ENCODE measurements around the gene GNGT2.
"Not testable (repeated sequence)": the region's sequence is repeated elsewhere in the genome, so short reads cannot be mapped to it uniquely, and the experiment has no call there.

GNGT2 gene

DNA sequence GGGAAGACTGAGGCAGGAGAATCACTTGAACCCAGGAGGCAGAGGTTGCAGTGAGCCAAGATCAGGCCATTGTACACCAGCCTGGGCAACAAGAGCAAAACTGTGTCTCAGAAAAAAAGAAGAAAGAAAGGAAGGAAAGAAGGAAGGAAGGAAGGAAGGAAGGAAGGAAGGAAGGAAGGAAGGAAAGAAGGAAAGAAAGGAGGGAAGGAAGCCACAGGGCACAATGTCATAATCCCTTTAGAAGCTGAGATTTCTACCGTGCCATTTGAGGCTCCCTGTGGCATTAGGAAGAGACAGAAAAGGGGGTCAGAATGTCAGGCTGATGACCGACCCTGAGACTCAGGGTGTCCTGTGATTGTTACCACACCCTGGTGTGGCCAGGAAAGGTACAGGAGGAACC, 6.6 kb downstream of the GNGT2 start:
- DNase-seq (ENCODE audit: low read depth, low spot score), result no peak

DNA sequence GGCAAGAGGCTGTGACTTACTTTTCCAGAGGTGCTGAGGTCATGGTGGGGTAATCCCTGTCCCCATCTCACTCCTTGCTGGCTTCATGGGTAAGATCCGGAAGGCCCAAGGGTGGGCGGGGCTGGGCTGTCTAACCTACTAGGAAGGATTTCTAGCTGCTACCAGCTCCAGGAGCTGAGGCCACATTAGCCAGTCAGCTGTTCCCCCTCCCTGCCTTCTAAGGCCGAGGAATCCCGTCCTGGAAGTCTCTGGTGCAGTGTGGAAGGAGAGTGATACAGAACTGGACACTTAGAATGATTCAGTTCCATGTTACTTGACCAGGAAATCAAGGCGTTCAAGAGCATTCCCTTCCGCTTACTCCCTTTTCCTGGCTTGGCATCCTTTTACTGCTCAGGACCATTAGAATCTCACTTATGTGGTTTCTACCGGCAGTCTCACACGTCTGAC, 8.9 kb downstream of the GNGT2 start:
- DNase-seq (ENCODE audit: low read depth, low spot score), result no peak

GRCh38 chr17:49200423-49201083, 9.8 kb downstream of the GNGT2 start:
- DNase-seq (ENCODE audit: low read depth, low spot score), result no peak

GRCh38 chr17:49198211-49198610, 12.2 kb downstream of the GNGT2 start:
- DNase-seq (ENCODE audit: low read depth, low spot score), result no peak

- DNase-seq (ENCODE audit: low read depth, low spot score), result no peak
Observed at GRCh38 chr17:49197346-49197998, 12.9 kb downstream of the GNGT2 start.

GRCh38 chr17:49196520-49196919, 13.9 kb downstream of the GNGT2 start:
- no peak for DNase-seq (ENCODE audit: low read depth, low spot score)

DNA sequence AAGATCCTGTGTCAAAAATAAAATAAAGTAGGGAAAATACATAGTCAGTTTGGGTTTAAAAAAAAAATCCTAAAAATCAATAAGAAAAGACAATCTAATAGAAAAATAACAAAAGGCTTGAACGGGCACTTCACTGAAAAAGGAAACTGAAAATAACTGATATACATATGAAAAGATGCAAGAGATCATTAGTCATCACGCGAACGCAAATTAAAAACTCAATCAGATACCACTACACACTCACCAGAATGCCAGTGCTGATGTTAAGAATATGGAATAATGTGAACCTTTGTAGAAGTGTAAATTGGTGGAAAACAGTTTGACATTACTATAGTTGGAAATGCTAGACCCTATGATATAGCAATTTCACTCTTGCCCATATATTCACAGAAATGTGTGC, 14.6 kb downstream of the GNGT2 start:
- DNase-seq (ENCODE audit: low read depth, low spot score), result no peak

DNA sequence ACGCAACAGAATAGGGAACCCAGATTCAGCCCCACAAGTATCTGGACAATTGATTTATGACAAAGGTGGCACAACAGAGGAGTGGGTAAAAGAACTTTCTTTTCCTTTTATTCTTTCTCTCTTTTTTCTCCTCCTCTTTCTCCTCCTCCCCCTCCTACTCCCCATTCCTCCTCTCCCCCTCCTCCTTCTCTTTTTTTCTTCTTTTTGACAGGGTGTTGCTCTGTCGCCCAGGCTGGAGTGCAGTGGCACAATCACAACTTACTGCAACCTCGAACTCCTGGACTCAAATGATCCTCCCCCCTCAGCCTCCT, 16.1 kb downstream of the GNGT2 start:
- no peak for DNase-seq (ENCODE audit: low read depth, low spot score)

DNA sequence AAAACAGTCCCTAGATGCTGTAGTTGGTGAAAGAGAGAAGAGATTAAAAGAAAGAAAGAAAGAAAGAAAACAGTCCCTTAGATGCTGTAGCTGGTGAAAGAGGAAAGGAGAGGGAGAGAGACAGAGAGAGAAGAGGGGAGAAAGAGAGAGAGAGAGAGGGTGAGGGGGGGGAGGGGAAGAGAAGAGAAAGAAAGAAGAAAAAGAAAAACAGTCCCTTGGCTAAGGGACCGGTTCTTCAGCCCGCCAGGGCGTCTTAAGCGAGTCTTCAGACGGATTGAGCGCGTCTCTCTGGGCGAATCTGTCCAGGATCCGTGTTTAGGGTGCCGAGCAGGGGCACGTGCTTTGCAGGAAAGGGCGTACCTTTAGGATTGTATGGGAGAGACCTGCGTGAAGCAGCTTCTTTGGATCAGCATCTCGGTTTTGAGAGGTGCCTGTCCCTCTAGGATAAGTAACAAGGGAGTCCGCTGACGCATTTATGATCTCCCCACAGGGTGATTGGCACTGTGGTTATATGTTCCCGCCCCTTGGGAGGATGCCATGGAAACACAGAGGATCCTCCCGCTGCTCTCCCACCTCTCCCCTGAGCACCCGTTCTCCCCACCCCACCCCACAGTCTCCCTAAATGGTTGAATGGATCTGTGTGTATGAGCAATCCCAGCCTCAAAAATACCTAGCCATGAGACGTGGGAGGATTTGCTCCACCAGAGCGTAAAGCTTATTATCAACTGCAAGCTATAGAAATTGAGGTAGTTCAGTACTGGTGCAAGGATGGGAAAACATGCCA, 16.7 kb downstream of the GNGT2 start:
- no peak for DNase-seq (ENCODE audit: low read depth, low spot score)

DNA sequence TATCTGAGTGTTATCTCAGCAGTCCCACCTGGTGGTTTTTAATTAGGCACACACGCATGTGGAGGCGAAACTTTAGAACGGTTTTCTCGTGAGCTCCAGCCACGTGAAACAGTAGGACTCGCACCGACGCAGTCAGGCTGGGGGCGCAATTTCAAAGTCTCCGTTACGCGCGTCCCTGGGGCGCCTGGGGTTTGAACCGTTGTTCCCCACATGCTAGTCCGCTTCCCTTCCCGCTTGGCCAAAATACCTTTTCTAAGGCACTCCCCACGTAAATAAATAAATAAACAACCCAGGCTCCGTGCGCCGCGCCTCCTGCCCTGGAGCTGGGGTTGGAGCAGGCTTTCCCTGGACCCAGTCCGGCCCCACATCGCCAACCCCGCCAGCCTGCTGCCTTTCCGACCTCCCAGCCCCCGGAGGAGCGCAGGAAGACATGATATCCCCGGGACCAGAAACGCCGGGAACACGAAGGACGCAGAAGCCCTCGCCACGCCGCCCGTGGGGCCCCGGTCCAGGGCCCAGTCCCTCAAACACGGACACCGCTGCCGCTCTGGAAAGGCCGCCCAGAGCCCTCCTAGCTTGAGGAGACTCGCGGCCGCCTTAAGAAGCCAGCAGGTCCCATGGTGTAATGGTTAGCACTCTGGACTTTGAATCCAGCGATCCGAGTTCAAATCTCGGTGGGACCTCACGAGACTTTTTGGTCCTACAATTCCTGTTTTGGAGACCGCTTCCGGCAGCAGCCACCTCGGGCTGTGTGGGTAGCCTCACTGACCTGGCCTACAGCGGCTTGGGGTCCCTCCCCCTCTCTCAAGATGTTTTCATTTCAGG, 18.2 kb downstream of the GNGT2 start:
- DNase-seq (ENCODE audit: low read depth, low spot score), result peak; percentile 84

DNA sequence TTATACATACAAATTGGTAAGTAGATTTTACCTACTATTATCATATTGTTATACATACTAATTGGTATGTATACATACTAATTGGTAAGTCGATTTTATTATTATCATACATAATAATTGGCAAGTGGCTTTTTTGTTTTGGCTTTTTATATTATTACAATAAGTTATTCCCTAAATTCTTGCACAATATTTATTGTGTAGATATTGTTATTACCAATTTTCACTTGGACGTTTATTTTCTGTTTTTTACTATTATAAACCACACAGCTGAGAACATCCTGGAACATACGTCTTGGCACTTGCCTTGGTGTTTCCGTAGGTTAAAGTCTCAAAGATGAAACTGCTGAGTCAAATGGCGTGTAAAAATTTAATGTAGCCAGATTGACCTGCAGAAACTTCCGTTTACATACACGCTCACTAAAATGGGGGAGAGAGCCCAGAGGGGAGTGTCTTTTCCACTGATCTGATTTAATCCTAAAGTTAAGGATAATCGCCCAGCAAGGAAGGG, 18.9 kb downstream of the GNGT2 start:
- no peak for DNase-seq (ENCODE audit: low read depth, low spot score)

DNA sequence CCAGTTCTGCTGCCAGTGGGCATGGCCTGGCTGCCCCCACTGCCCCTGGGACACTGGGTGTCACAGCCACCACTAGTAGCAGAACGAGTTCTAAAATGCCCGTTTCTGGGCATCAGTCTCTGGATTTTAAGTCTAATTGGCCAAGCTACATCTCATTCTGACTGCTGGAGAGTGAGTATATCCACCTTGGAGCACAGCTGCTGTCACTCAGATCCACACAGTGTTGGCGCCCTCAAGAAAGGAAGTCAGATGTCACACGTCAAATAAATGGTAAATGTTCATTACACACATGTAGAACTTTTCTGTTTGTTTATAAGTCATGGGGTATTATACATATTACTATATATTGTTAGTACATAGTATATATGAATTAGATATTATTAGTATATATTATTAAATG, 19.4 kb downstream of the GNGT2 start:
- DNase-seq (ENCODE audit: low read depth, low spot score), result no peak

- DNase-seq (ENCODE audit: low read depth, low spot score), result no peak
Observed at GRCh38 chr17:49187301-49187700, 23.1 kb downstream of the GNGT2 start.

- not testable (repeated sequence) for DNase-seq (ENCODE audit: low read depth, low spot score)
Observed at GRCh38 chr17:49185381-49185780, 25.0 kb downstream of the GNGT2 start.

DNA sequence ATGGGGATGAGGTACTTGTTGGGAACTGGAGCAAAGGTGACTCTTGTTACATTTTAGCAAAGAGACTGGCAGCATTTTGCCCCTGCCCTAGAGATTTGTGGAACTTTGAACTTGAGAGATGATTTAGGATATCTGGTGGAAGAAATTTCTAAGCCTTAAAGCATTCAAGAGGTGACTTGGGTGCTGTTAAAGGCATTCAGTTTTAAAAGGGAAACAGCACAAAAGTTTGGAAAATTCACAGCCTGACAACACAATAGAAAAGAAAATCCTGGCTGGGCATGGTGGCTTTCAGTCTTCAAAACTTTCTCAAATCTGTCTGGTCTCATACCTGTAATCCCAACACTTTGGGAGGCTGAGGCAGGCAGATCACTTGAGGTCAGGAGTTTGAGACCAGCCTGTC, 25.9 kb downstream of the GNGT2 start:
- DNase-seq (ENCODE audit: low read depth, low spot score), result not testable (repeated sequence)

DNA sequence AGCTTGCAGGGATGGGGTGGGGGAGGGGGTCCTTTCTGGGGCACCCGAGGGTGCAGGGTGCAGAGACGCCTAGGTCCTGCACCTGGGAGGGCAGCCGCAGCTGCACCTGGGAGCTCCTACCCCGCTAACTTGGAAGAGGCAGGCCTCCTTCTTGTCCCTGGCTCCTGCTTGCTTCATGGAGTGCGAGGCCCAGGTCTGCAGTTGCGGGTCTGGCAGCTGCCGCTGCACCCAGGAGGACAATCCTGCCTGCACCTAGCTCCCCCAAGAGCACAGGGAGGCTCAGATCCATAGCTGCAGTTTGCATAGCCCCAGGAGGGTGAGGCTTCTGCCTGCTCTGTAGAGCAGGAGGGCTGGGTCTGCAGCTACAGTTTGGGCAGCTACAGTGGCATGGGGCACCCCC, 26.6 kb downstream of the GNGT2 start:
- no peak for DNase-seq (ENCODE audit: low read depth, low spot score)

DNA sequence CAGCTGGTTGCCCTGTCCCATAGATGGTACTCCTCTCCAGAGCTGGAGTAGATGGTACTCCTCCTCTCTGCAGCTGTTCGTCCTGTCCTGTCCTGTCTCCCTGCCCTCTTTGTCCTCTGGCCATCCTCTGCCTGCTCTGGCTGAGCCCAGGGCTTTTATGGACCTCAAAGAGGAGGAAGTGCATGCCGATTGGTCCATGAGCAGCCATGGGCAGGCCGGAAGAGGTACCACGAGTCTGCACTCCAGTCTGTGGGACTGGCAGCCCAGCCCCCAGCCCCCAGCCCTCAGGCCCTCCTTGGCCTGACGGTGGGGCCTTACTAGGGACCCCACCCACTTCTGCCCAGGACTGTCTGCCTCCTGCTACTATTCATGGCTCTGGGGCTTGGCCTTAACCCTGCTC, 27.0 kb downstream of the GNGT2 start:
- DNase-seq (ENCODE audit: low read depth, low spot score), result no peak

- DNase-seq (ENCODE audit: low read depth, low spot score), result no peak
Observed at GRCh38 chr17:49180998-49181635, 29.3 kb downstream of the GNGT2 start.

GRCh38 chr17:49180303-49180702, 30.1 kb downstream of the GNGT2 start:
- DNase-seq (ENCODE audit: low read depth, low spot score), result peak; percentile 41

GRCh38 chr17:49175978-49176377, 34.4 kb downstream of the GNGT2 start:
- not testable (repeated sequence) for DNase-seq (ENCODE audit: low read depth, low spot score)

- not testable (repeated sequence) for DNase-seq (ENCODE audit: low read depth, low spot score)
Observed at GRCh38 chr17:49170711-49171110, 39.7 kb downstream of the GNGT2 start.

All from activated naive CD8-positive, alpha-beta T cell treated with anti-CD3 and anti-CD28 coated beads, Interleukin-2, amount 50 U/mL, for 16 hours (primary cell).